ENCODE measurements around the gene SPACA6.

SPACA6 gene

GRCh38 chr19:51739466-51740213 lies 46.5 kb downstream of the SPACA6 start:
- DNase-seq: no peak

- DNase-seq: no peak
Observed at GRCh38 chr19:51740356-51740755, 47.2 kb downstream of the SPACA6 start.

GRCh38 chr19:51742789-51743188 lies 49.7 kb downstream of the SPACA6 start:
- DNase-seq: no peak

- DNase-seq: no peak
Observed at GRCh38 chr19:51743405-51743804, 50.3 kb downstream of the SPACA6 start.

GRCh38 chr19:51746731-51747130 lies 53.6 kb downstream of the SPACA6 start:
- no peak for DNase-seq

- no peak for DNase-seq
Observed at GRCh38 chr19:51749979-51750378, 56.8 kb downstream of the SPACA6 start.

GRCh38 chr19:51750400-51751094 lies 57.4 kb downstream of the SPACA6 start:
- no peak for DNase-seq

- DNase-seq: no peak
Observed at GRCh38 chr19:51751655-51752054, 58.5 kb downstream of the SPACA6 start, which contains the start of gene FPR1. FPR1 (minus strand) TSS chr19:51751878; CDS start chr19:51746994, 4,884 bp downstream.

- no peak for DNase-seq
Observed at GRCh38 chr19:51754109-51754508, 61.0 kb downstream of the SPACA6 start.

- DNase-seq: no peak
Observed at GRCh38 chr19:51754770-51755169, 61.6 kb downstream of the SPACA6 start.
